CD4-positive, alpha-beta T cell (primary cell): ENCODE results near the gene ZBTB7A. TPM values are rescaled to one million over a fixed set of nuclear protein-coding genes. Genes with fewer than 3 reads are reported as not detected.

ENCODE experiments used
- ATAC-seq: fragments of 200-7000 bp; cut with Tn5 transposase; one replicate; pipeline ENCODE4 v1.10.0; 2022; ENCODE audit warnings: mild to moderate bottlenecking; ENCODE audit not compliant: poor library complexity
- CTCF ChIA-PET: fragments of 350-600 bp; sonication (Branson Sonifier 250); formaldehyde crosslinking; loops from one replicate; lab custom pipeline; 2021; ENCODE audit warnings: antibody characterized with exemption, inconsistent platforms; lab: Charles Lee
- POLR2A ChIA-PET: fragments of 350-600 bp; sonication (Branson Sonifier 250); formaldehyde crosslinking; loops from one replicate; lab custom pipeline; 2021; ENCODE audit warnings: antibody characterized with exemption, inconsistent platforms; lab: Charles Lee
- DNase-seq, 14 experiments: peaks; one replicate each; pipeline ENCODE4 v3.0.0-alpha.2; 2013 to 2020; ENCODE audit warnings: mixed read lengths in 2 of 14
- H3K27ac ChIP-seq, 2 donors: one replicate each; pipeline versions ENCODE4 v1.5.1 to v1.7.0; 2013; ENCODE audit warnings: low read length in 2 of 2, low read depth in 1 of 2, mild to moderate bottlenecking in 1 of 2
- H3K27me3 ChIP-seq, 2 experiments: 1 replicate in 1 of 2; 2 replicates in 1 of 2; pipeline versions ENCODE4 v1.6.1 to v1.7.0; 2013; ENCODE audit warnings: low read length in 2 of 2, control low read depth in 1 of 2, mild to moderate bottlenecking in 1 of 2, moderate library complexity in 1 of 2; ENCODE audit not compliant: insufficient read depth in 2 of 2, control insufficient read depth in 1 of 2
- H3K36me3 ChIP-seq: one replicate; pipeline ENCODE4 v1.6.1; 2013; ENCODE audit warnings: low read length, control low read depth; ENCODE audit not compliant: insufficient read depth
- H3K4me1 ChIP-seq: one replicate; pipeline ENCODE4 v1.6.1; 2013; ENCODE audit warnings: low read length, control low read depth; ENCODE audit not compliant: insufficient read depth
- H3K4me3 ChIP-seq: one replicate; pipeline ENCODE4 v1.5.1; 2013; ENCODE audit warnings: mild to moderate bottlenecking, low read length, moderate library complexity
- H3K9me3 ChIP-seq, 2 experiments: 1 replicate in 1 of 2; 2 replicates in 1 of 2; pipeline versions ENCODE4 v1.6.1 to v1.7.0; 2013; ENCODE audit warnings: low read length in 2 of 2, mild to moderate bottlenecking in 2 of 2, control low read depth in 1 of 2, moderate library complexity in 1 of 2; ENCODE audit not compliant: control insufficient read depth in 1 of 2, insufficient read depth in 1 of 2
- H3K27ac Mint-ChIP-seq: one replicate; pipeline ENCODE4 v1.8.0; 2020; ENCODE audit warnings: mixed read lengths
- H3K27me3 Mint-ChIP-seq: one replicate; pipeline ENCODE4 v1.8.0; 2021; ENCODE audit warnings: mixed read lengths
- H3K36me3 Mint-ChIP-seq: one replicate; pipeline ENCODE4 v1.8.0; 2021; ENCODE audit warnings: low read depth, mixed read lengths
- H3K4me1 Mint-ChIP-seq: one replicate; pipeline ENCODE4 v1.8.0; 2021; ENCODE audit warnings: low read depth, mixed read lengths
- H3K4me3 Mint-ChIP-seq: one replicate; pipeline ENCODE4 v1.8.0; 2020; ENCODE audit warnings: mild to moderate bottlenecking, mixed read lengths
- H3K9me3 Mint-ChIP-seq: one replicate; pipeline ENCODE4 v1.8.0; 2020; ENCODE audit warnings: mixed read lengths
- intact Hi-C, 2 experiments: fragments of 100-400 bp; cut with DNase I in 1 of 2; cut with micrococcal nuclease in 1 of 2; formaldehyde crosslinking; loops; one replicate each; pipeline versions ENCODE4 v1.15.1 to v1.9.0; 2023 to 2025; cut with DNase I, micrococcal nuclease
- total RNA-seq, 174 experiments: library from RNA in 2 of 174; stranded (reverse) in 2 of 174; gene quantifications; one replicate each; pipeline ENCODE4 v1.2.3 and lab custom pipeline; 2021 to 2026
- TF ChIP-seq, protein P1 (sequence below): fragments of 200-600 bp; IDR thresholded peaks from one replicate; pipeline ENCODE4 v1.8.0; 2022; ENCODE audit warnings: antibody characterized with exemption, mild to moderate bottlenecking

ZBTB7A gene
- total RNA-seq, 2 experiments from 2014 or later = 44.2 to 47.2 TPM

GRCh38 chr19:4028334-4029246 lies 38.1 kb downstream of the ZBTB7A start:
- TF ChIP-seq, protein P1, sequence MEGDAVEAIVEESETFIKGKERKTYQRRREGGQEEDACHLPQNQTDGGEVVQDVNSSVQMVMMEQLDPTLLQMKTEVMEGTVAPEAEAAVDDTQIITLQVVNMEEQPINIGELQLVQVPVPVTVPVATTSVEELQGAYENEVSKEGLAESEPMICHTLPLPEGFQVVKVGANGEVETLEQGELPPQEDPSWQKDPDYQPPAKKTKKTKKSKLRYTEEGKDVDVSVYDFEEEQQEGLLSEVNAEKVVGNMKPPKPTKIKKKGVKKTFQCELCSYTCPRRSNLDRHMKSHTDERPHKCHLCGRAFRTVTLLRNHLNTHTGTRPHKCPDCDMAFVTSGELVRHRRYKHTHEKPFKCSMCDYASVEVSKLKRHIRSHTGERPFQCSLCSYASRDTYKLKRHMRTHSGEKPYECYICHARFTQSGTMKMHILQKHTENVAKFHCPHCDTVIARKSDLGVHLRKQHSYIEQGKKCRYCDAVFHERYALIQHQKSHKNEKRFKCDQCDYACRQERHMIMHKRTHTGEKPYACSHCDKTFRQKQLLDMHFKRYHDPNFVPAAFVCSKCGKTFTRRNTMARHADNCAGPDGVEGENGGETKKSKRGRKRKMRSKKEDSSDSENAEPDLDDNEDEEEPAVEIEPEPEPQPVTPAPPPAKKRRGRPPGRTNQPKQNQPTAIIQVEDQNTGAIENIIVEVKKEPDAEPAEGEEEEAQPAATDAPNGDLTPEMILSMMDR = no peak
- intact Hi-C loops = no loop called here
- Mint-ChIP-seq H3K27ac (no peak overlapping the region), H3K36me3 (peaks cover 22% of the 10 kb centered on the region), H3K4me3 (no peak overlapping the region), H3K27me3 (no peaks in the 10 kb centered on the region), H3K4me1 (no peaks in the 10 kb centered on the region), H3K9me3 (no peaks in the 10 kb centered on the region)
- H3K27me3 ChIP-seq = no peaks in the 10 kb centered on the region
- H3K36me3 ChIP-seq = peaks cover 39% of the 10 kb centered on the region
- H3K9me3 ChIP-seq = no peaks in the 10 kb centered on the region
- POLR2A ChIA-PET = interaction anchor here (0.6 to 0.9 kb wide), 2 partner anchors 79 to 1163 kb away, joined by 3 to 5 read pairs; no protein-coding TSS in a partner anchor
- no peak overlapping the region for H3K4me3 ChIP-seq
- CTCF ChIA-PET = interaction anchor here (0.7 to 1.1 kb wide), 2 partner anchors 111 to 112 kb away, joined by 3 read pairs; no protein-coding TSS in a partner anchor
- H3K27ac ChIP-seq = no peak overlapping the region
- ATAC-seq (no peak), DNase-seq (no peak)
- H3K4me1 ChIP-seq = no peaks in the 10 kb centered on the region

DNA sequence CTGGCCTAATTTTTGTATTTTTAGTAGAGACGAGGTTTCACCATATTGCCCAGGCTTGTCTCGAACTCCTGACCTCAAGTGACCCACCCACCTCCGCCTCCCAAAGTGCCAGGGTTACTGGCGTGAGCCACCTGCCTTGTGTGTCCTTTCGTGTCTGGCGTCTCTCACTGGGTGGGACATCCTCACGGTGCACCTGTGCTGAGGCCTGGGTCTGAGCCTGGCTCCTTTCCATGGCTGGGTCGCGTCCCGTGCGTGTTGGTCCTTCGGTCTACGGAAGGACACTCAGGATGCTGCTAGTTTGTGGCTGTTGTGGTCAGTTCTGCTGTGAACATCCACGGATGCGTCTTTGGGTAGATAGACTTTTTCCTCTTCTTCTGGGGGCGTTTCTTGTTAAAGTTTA lies 39.6 kb downstream of the ZBTB7A start:
- intact Hi-C loops = no loop called here

DNA sequence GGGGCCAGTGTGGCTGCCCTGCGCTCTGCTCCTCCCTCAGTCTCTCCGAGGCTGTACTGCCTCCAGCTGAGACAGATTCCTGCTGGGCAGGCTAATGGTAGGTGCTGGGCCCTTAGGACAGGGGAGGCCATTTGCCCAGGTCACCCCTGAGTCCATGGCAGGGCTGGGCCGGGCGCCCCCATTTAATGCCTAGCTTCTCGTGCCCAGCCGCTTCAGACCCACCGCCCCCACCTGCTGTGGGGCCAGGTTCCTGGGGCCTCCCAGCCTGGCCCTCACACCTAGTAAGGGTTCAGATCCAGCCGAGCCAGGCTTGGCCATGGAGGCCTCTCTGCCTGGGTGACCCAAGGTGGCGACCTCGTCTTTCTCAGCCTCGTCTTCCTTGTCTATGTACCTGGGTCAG lies 41.4 kb downstream of the ZBTB7A start:
- Mint-ChIP-seq H3K4me3 (no peak overlapping the region), H3K27ac (no peak overlapping the region), H3K4me1 (no peaks in the 10 kb centered on the region), H3K27me3 (no peaks in the 10 kb centered on the region), H3K36me3 (peaks cover 43% of the 10 kb centered on the region), H3K9me3 (no peaks in the 10 kb centered on the region)
- TF ChIP-seq, protein P1 = no peak
- no peak for DNase-seq
- ChIA-PET POLR2A (no interaction called here), CTCF (no interaction called here)
- Histone ChIP-seq H3K9me3 (peaks cover 0 to 13% of the 10 kb centered on the region in 2 experiments), H3K36me3 (peaks cover 28% of the 10 kb centered on the region), H3K27ac (no peak overlapping the region), H3K4me3 (no peak overlapping the region), H3K4me1 (no peaks in the 10 kb centered on the region), H3K27me3 (no peaks in the 10 kb centered on the region)
- intact Hi-C loops = no loop called here
- ATAC-seq = no peak

More for the DNA sequence above, 39.6 kb downstream of the ZBTB7A start:
- Mint-ChIP-seq H3K4me1 (no peaks in the 10 kb centered on the region), H3K9me3 (no peaks in the 10 kb centered on the region), H3K4me3 (no peak overlapping the region), H3K36me3 (peaks cover 26% of the 10 kb centered on the region), H3K27ac (no peak overlapping the region), H3K27me3 (no peaks in the 10 kb centered on the region)
- H3K9me3 ChIP-seq = peaks cover 0 to 4% of the 10 kb centered on the region in 2 experiments
- DNase-seq (no peak), ATAC-seq (no peak)
- TF ChIP-seq, protein P1 = no peak
- POLR2A ChIA-PET = interaction anchor here (0.7 kb wide), 1 partner anchor 162 kb away, joined by 3 read pairs; no protein-coding TSS in a partner anchor
- H3K36me3 ChIP-seq = peaks cover 38% of the 10 kb centered on the region
- no peak overlapping the region for H3K4me3 ChIP-seq
- CTCF ChIA-PET = no interaction called here
- no peaks in the 10 kb centered on the region for H3K4me1 ChIP-seq
- H3K27me3 ChIP-seq = no peaks in the 10 kb centered on the region
- H3K27ac ChIP-seq = no peak overlapping the region
